Urinary bladder (tissue), 4 donors: ENCODE measurements around the gene ADAMTS17. TPM values are rescaled to one million over a fixed set of nuclear protein-coding genes. Genes with fewer than 3 reads are reported as not detected.

Experiments
- DNase-seq: peaks from one replicate; pipeline ENCODE4 v3.0.0-alpha.2; 2015; ENCODE audit errors: extremely low spot score
- H3K27ac ChIP-seq: one replicate; pipeline ENCODE4 v1.5.1; 2013; ENCODE audit warnings: low read depth, mild to moderate bottlenecking, moderate library complexity
- H3K36me3 ChIP-seq: one replicate; pipeline ENCODE4 v1.6.1; 2013; ENCODE audit warnings: mild to moderate bottlenecking, moderate library complexity; ENCODE audit not compliant: insufficient read depth
- H3K4me1 ChIP-seq: one replicate; pipeline ENCODE4 v1.6.1; 2013; ENCODE audit warnings: mild to moderate bottlenecking, moderate library complexity; ENCODE audit not compliant: insufficient read depth
- H3K4me3 ChIP-seq: one replicate; pipeline ENCODE4 v1.5.1; 2013; ENCODE audit warnings: low read depth, low read length
- WGBS: extraction: QIAGEN DNeasy Blood & Tissue Kit; methylation state at CpG from one replicate; pipeline ENCODE4 v1.1.7; 2013; 5-methylcytosine and 5-hydroxymethylcytosine counted together
- polyA plus RNA-seq: library from polyadenylated mRNA; stranded (reverse); fragments of 200-250 nt; gene quantifications from one replicate; pipeline ENCODE4 v1.2.3, GENCODE V29; 2013
- total RNA-seq: library from RNA; depleted of rRNA; stranded (reverse); fragments of >200 nt; gene quantifications from one replicate; pipeline ENCODE4 v1.2.3, GENCODE V29; 2014
- donor health status: healthy with polysubstance abuse.
- donor health status: healthy.

Gene ADAMTS17
- total and polyA plus RNA-seq, 2 donors = 2.8 to 10.7 TPM

DNA sequence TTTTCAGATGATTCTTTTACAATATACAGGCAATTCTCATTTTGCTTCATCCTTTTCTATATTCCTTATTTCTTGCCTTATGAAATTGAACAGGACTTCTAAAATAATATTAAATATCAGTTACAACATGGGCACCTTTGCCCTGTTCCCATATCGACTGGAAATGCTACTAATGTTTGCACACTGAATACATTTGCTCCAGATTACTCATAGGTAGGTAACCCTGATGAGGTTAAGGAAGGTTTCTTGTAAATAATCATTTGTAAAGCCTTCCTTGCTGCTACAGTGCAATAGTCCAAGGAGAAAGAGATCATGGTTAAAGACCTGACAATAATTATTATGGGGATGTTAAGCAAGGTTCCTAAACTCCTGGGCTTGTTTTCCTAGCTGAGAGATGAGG lies 175.5 kb downstream of the ADAMTS17 start:
- Histone ChIP-seq H3K4me1 (no peaks in the 10 kb centered on the region), H3K27ac (no peak overlapping the region), H3K4me3 (no peak overlapping the region), H3K36me3 (no peaks in the 10 kb centered on the region)
- 89% methylated on average over 1 of the region's 1 CpG for whole genome bisulfite sequencing
- DNase-seq = no peak

DNA sequence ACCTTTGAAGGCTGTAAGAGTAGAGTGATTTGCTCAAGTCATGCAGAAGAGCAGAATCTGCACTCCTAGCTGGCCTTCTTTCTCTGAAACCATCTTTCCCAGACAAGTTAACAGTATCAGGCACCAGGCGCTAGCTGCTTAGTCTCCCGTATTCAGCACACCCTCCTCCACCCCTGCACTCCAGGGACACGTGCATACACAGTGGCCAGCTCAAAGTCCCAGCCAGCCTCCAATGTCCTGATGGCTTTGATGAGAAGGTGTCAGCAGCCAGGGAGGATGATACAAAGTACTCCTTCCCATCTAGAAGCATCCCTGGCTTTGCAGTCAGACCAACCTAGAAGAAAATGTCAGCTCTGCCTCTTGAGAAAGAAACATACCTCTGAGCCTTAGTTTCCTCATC lies 177.8 kb downstream of the ADAMTS17 start:
- no peaks in the 10 kb centered on the region for H3K4me1 ChIP-seq
- no peak overlapping the region for H3K4me3 ChIP-seq
- WGBS = 87% methylated on average over 3 of the region's 3 CpGs
- no peak for DNase-seq
- H3K36me3 ChIP-seq = no peaks in the 10 kb centered on the region
- no peak overlapping the region for H3K27ac ChIP-seq

DNA sequence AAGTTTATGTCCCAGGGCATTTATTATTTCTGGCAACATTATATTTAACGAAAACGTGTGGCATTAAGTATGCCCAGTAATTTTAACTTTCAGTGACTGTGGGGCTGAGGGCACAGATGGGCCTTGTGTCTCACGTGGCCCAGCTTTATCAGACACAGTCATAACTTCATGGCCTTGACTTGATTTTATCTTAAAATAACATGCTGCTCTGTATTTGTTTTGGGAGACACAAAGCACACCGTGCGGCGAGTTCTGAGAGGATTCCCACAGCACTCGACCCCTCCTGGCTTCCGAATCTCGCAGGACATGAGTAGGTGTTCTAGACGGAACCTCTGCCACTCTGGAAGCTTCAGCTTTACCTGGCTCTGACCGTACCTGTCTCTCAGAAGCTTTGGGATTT lies 180.8 kb downstream of the ADAMTS17 start:
- 68% methylated on average over 11 of the region's 11 CpGs for WGBS
- Histone ChIP-seq H3K4me1 (no peaks in the 10 kb centered on the region), H3K27ac (no peak overlapping the region), H3K4me3 (no peak overlapping the region), H3K36me3 (no peaks in the 10 kb centered on the region)
- no peak for DNase-seq

DNA sequence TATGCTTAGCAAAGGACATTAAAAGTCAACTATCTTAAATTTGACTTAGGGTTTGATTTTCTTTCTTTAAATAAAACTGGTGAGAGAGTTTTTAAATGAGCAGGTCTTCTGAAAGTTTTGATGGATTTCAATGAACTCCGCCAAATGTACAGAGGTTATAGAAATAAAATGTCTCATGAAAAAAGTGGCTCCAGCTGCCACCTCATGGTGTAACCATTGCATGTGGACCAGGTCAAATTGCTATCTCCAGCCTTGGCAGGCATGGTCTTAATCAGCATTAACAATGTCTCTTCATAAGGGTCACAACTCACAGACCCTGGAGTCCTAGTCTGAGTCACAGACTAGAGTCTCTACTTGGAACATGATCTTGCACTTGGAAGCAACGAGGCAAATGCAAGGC lies 182.3 kb downstream of the ADAMTS17 start:
- WGBS = 74% methylated on average over 2 of the region's 2 CpGs
- H3K4me3 ChIP-seq = no peak overlapping the region
- no peaks in the 10 kb centered on the region for H3K36me3 ChIP-seq
- H3K4me1 ChIP-seq = no peaks in the 10 kb centered on the region
- DNase-seq = no peak
- H3K27ac ChIP-seq = no peak overlapping the region

DNA sequence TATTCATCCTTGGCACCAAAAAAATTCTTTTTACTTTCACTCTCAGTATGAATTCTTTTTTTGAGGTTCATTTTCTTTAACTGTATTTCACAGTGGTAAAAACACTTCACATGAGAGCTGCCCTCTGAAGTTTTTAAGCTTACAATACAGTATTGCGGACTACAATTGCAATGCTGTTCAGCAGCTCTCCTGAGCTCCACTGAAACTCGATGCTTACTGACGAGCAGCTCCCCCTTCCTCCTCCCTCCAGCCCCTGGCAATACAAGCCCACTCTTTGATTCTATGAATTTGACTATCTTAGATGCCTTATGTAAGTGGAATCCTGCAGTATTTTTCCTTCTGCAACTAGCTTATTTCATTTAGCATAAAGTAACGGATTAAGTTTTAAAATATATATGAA lies 183.4 kb downstream of the ADAMTS17 start:
- WGBS = 69% methylated on average over 4 of the region's 4 CpGs
- no peaks in the 10 kb centered on the region for H3K4me1 ChIP-seq
- no peak for DNase-seq
- no peaks in the 10 kb centered on the region for H3K36me3 ChIP-seq
- no peak overlapping the region for H3K27ac ChIP-seq
- H3K4me3 ChIP-seq = no peak overlapping the region

DNA sequence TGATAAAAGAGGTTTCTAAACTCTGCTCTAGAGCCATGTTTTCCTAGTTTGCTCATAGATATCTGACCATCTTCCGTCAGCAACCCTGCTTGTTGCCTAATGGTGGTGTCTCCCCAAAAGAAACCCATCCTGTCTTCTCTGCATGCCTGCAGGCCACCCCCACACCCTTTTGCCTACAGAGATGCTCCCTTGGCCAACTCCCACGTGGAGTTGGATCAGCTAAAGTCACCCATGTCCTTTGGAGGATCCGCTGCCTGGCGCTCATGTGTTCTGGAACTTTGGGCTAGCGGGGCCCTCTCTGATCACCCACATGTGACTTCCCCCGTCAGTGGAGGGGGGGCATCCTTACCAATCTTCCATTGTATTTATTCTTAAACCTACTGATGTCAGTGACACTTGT lies 185.6 kb downstream of the ADAMTS17 start:
- Histone ChIP-seq H3K4me3 (no peak overlapping the region), H3K27ac (no peak overlapping the region), H3K36me3 (no peaks in the 10 kb centered on the region), H3K4me1 (no peaks in the 10 kb centered on the region)
- 93% methylated on average over 6 of the region's 6 CpGs for WGBS
- no peak for DNase-seq

DNA sequence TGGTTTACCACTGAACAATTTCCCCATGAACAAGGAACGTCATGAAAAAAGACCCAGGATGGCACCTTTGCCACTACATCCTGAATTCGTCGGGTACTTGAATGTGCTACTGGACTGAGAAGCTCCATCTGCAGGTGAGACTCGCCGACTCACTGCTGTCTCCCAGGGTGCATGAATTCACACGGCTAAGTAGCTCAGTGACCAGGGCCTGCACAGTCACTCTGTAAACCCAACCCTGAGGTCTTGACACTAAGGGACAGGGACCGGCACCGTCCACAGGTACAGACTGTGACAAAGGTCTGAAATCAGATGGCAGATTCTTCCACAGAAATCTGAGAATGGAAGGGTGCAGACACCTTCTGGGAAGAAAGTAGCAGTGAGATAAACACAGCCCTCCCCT lies 187.4 kb downstream of the ADAMTS17 start:
- no peak overlapping the region for H3K4me3 ChIP-seq
- H3K4me1 ChIP-seq = no peaks in the 10 kb centered on the region
- H3K36me3 ChIP-seq = no peaks in the 10 kb centered on the region
- H3K27ac ChIP-seq = no peak overlapping the region
- 87% methylated on average over 8 of the region's 8 CpGs for WGBS
- no peak for DNase-seq

DNA sequence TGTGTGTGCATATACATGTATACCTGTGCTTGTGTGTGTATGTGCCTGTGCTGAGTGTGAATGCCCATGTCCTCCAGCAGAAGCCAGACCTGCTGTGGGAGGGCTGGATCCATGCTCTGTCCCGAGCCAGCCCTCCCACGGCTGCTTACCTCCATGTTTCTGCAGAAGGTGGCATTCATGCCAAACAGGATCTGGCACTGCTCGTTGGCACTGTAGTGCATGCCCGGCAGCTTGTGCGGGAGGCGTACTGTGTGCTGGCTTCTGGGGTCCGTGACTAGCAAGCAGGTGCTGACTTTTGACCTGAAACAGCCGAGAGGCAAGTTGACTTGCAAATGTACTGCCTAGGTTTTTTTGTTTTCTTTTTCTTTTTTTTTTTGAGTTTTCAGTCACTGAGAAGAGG lies 189.3 kb downstream of the ADAMTS17 start:
- Histone ChIP-seq H3K4me1 (no peaks in the 10 kb centered on the region), H3K4me3 (no peak overlapping the region), H3K36me3 (no peaks in the 10 kb centered on the region), H3K27ac (no peak overlapping the region)
- no peak for DNase-seq
- 94% methylated on average over 8 of the region's 8 CpGs for WGBS

DNA sequence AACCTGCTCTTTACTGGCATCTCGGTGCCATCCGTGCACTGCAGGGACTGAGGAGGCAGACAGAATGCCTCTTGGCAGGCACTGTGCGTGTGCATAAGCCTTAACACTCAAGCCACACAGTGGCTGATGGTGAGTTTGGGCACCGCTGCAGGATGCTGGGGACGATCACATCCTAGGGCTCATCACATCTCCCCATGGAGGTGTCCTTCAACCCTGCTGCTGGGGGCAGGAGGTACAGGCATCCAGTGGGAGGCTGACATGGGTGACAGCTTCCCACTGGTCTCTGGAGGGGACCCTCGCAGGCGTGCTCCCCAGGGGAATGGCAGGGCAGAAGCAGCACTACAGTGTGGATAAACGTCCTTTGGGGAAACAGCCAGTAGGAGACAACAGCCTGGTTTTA lies 190.9 kb downstream of the ADAMTS17 start:
- Histone ChIP-seq H3K36me3 (no peaks in the 10 kb centered on the region), H3K4me1 (no peaks in the 10 kb centered on the region), H3K4me3 (no peak overlapping the region), H3K27ac (no peak overlapping the region)
- no peak for DNase-seq
- WGBS = 88% methylated on average over 8 of the region's 8 CpGs

DNA sequence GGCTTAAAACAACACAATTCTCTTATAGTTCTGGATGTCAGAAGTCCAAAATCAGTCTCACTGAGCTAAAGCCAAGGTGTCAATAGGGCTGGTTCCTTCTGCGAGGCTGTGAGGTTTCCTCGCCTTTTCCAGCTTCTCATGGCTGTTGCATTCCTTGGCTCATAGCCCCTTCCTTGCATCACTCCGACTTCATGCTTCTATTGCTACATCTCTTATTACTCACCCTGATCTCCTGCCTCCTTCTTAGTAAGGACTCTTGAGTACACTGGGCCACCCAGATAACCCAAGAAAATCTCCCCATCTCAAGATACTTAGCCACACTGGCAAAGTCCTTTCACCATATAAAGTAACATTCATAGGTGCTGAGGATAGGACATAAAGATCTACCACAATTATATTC lies 193.9 kb downstream of the ADAMTS17 start:
- DNase-seq = no peak
- 94% methylated on average over 3 of the region's 3 CpGs for whole genome bisulfite sequencing
- Histone ChIP-seq H3K4me3 (no peak overlapping the region), H3K36me3 (no peaks in the 10 kb centered on the region), H3K27ac (no peak overlapping the region), H3K4me1 (no peaks in the 10 kb centered on the region)

DNA sequence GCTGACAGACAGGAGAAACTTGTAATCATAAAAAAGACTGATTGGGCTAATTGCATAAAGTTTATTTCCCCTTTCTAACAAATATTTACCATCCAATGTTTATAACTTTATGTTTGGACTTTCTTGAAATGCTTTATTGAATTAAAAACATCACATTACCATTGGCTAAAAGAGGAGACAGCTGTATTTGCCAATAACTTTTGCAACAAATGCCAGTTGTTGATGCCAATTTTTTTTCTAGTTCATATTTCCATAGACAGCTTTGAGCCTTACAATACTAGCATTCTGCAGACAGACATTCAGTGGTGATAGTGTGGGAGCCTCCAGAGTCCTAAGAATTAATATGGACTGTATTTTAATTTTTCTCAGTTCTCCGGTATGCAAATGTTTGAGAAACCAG lies 198.4 kb downstream of the ADAMTS17 start:
- no peak overlapping the region for H3K27ac ChIP-seq
- 78% methylated on average over 1 of the region's 1 CpG for WGBS
- H3K36me3 ChIP-seq = no peaks in the 10 kb centered on the region
- H3K4me1 ChIP-seq = no peaks in the 10 kb centered on the region
- H3K4me3 ChIP-seq = no peak overlapping the region
- no peak for DNase-seq

DNA sequence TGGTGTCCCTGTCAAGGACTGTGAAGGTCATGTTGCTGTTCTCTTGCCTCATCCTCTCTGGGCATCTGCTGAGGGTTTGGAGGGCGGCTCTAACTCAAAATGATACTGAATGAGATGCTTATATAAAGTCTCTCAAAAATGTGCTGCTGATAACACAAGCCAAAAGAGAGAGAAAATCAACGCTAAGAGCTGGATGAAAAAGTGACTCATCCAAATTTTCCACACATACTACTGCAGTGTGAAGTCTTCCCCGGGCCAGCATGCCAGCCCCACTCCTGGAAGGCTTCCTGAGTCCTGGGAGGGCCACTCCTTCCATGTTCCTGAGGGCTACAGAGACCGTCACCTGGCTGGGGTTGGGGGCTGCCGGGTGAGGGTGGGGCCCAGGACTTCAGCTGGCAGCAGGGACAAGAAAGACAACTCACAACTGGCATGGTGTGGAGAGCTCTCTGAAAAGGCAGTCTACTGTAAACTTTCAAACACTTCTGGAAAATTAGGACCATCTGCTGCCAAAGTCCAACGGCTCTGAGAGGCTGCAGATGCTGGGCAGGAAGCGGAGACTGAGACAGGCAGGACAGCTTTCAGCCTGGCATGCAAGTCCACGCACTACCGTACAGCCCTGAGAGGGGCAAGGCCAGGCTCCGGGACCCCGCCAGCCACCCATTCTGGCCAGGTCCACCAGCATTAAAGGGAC lies 200.3 kb downstream of the ADAMTS17 start:
- no peaks in the 10 kb centered on the region for H3K36me3 ChIP-seq
- DNase-seq = no peak
- H3K27ac ChIP-seq = no peak overlapping the region
- H3K4me1 ChIP-seq = no peaks in the 10 kb centered on the region
- H3K4me3 ChIP-seq = no peak overlapping the region
- 27% methylated on average over 11 of the region's 11 CpGs for WGBS

DNA sequence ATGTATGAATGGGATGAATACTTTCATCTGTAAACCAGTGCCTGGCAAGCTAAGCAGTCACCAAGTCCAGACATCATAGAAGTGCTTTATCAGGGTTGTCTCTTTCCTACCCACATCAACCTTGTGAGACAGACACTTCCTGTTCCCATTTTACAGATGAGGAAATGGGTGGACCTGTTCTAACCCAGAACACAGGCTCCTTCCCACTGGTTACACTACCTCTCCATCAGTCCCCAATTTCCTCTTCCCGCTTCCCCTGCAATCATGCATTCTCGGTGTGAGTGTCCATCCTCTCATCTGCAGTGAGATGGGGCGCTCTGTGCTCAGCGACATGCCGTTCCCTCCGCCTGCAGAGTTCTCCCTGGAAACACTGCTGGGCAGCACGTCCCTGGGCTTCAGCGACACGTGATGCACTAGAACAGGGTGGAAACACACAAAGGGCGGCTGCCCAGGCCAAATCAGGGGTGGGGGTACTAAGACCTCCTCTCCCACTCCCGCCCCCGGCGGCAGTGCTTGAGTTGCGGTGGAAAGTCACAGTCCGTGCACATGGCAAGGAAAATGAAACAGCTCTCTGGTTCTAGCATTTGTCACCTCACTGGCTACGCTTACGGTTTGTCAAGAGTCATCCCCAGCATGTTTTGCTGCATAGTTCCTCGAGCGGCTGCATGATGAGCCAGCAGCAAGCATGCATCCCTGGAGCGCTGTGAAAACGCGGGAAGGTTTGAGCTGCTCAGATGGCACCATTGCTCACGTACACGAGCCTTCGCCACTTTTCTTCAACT lies 201.1 kb downstream of the ADAMTS17 start:
- DNase-seq = no peak
- 77% methylated on average over 25 of the region's 25 CpGs for WGBS
- H3K27ac ChIP-seq = no peak overlapping the region

DNA sequence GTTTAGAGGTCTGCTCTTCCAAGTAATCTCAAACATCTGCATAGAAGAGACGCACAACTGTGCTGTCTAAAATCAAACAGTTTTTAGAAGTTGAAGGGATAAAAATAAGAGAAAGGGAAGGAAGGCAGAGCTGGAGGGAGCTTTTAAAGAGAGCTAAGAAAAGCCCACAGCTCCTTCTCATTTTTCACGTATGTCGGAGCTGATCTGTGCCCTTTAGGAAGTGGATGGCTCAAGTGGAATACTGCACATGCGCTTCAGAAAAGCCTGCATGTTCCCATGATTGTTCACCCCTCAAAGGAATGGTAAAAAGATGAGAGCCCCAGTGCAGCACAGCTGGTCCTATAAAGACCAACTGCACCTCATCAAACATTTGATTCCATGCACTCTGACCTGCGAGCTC lies 207.2 kb downstream of the ADAMTS17 start:
- no peak for DNase-seq
- no peaks in the 10 kb centered on the region for H3K4me1 ChIP-seq
- H3K27ac ChIP-seq = no peak overlapping the region
- WGBS = 70% methylated on average over 5 of the region's 5 CpGs
- no peak overlapping the region for H3K4me3 ChIP-seq
- no peaks in the 10 kb centered on the region for H3K36me3 ChIP-seq

More for the DNA sequence above, 201.1 kb downstream of the ADAMTS17 start:
- Histone ChIP-seq H3K4me1 (no peaks in the 10 kb centered on the region), H3K4me3 (no peak overlapping the region), H3K36me3 (no peaks in the 10 kb centered on the region)
